ENCODE data around the gene MCF2L. TPM values are rescaled to one million over a fixed set of nuclear protein-coding genes. Genes with fewer than 3 reads are reported as not detected.

Gene MCF2L
- 11.9 and 39.2 TPM in 2 replicates for total RNA-seq

GRCh38 chr13:112968910-112969691, at the start of gene MCF2L:
Gene MCF2L, plus strand, starts transcription at chr13:112969214. Its CDS starts 166 bp downstream, at chr13:112969380.

GRCh38 chr13:113105032-113105920, 136.3 kb downstream of the MCF2L start, which contains the start of gene F7:
Gene F7, plus strand, starts transcription at chr13:113105791. Its CDS starts 51 bp downstream, at chr13:113105842.

GRCh38 chr13:113122550-113123225, 153.7 kb downstream of the MCF2L start, which contains the start of gene F10:
Gene F10, plus strand, starts transcription at chr13:113122799. Its CDS starts 57 bp downstream, at chr13:113122856.

Other genes with a start within 250 kb of the MCF2L start
- gene F7, start 136.6 kb downstream of the MCF2L start, total RNA-seq: not detected in 2 replicates
- 0.13 TPM in 1 of 2 replicates, not detected in the other for gene F10, start 153.6 kb downstream of the MCF2L start, total RNA-seq
- not detected in 2 replicates for gene PROZ, start 189.4 kb downstream of the MCF2L start, total RNA-seq
- gene PCID2, start 239.5 kb downstream of the MCF2L start, total RNA-seq: 34.6 and 89.1 TPM in 2 replicates
- gene CUL4A, start 240.4 kb downstream of the MCF2L start, total RNA-seq: 77.9 and 128 TPM in 2 replicates